GM23248 (cell line): ENCODE measurements around the gene SPR.

Experiments
- EZH2 ChIP-seq: fragments of 200-600 bp; sonication (generic); IDR thresholded peaks from 2 replicates; pipeline ENCODE4 v1.6.1; 2018; ENCODE audit warnings: antibody characterized with exemption, mild to moderate bottlenecking; ENCODE audit not compliant: insufficient read depth, poor library complexity, severe bottlenecking
- EZH2phosphoT487 ChIP-seq: fragments of 200-600 bp; sonication (generic); IDR thresholded peaks from 2 replicates; pipeline ENCODE4 v1.6.1; 2018; ENCODE audit warnings: antibody characterized with exemption, moderate library complexity, mild to moderate bottlenecking, low read depth; ENCODE audit not compliant: insufficient read depth

DNA sequence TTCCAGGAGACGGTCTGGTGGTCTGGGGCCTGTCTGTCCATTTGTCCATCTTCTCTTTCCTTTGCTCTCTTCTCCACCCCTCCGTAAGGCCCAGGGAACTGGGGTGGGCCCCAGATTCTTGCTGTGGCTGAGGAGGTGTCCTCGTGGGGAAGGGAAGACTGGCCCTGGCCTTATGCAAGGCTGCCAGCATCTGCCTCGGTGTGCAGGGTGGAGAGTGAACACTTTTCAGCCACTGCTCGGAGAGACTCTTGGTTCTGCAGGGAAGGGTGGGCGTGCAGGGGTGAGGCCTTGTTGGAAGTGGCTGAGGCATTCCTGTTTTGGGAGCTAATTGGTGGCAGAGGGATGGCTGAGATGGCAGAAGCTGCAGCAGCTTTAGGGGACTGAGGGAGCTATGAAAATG is 53.2 kb downstream of the SPR start:
- TF ChIP-seq EZH2 = no peak
- TF ChIP-seq EZH2phosphoT487 = no peak
